Activated CD4-positive, alpha-beta T cell treated with anti-CD3 and anti-CD28 coated beads for 36 hours (primary cell): ENCODE measurements around the gene THRB. TPM values are rescaled to one million over a fixed set of nuclear protein-coding genes. Genes with fewer than 3 reads are reported as not detected.
"Not testable (repeated sequence)": the region's sequence is repeated elsewhere in the genome, so short reads cannot be mapped to it uniquely, and the experiment has no call there.

ENCODE experiments used
- ATAC-seq: fragments of 200-7000 bp; cut with Tn5 transposase; one replicate; pipeline ENCODE4 v1.10.0; 2021; ENCODE audit warnings: mild to moderate bottlenecking, moderate library complexity
- CTCF ChIA-PET: fragments of 350-600 bp; sonication (Branson Sonifier 250); formaldehyde crosslinking; loops from one replicate; lab custom pipeline; 2021; ENCODE audit warnings: antibody characterized with exemption; lab: Charles Lee
- POLR2A ChIA-PET: fragments of 350-600 bp; sonication (Branson Sonifier 250); formaldehyde crosslinking; loops from one replicate; lab custom pipeline; 2021; ENCODE audit warnings: antibody characterized with exemption, inconsistent platforms; lab: Charles Lee
- DNase-seq: peaks from one replicate; pipeline ENCODE4 v3.0.0-alpha.2; 2020
- H3K27ac Mint-ChIP-seq: one replicate; pipeline ENCODE4 v1.8.0; 2021; ENCODE audit warnings: mixed read lengths
- H3K27me3 Mint-ChIP-seq: one replicate; pipeline ENCODE4 v1.8.0; 2021; ENCODE audit warnings: mixed read lengths
- H3K36me3 Mint-ChIP-seq: one replicate; pipeline ENCODE4 v1.8.0; 2021; ENCODE audit warnings: low read depth, mixed read lengths
- H3K4me1 Mint-ChIP-seq: one replicate; pipeline ENCODE4 v1.8.0; 2021; ENCODE audit warnings: mixed read lengths
- H3K4me3 Mint-ChIP-seq: one replicate; pipeline ENCODE4 v1.8.0; 2021; ENCODE audit warnings: mild to moderate bottlenecking, moderate library complexity, mixed read lengths
- H3K9me3 Mint-ChIP-seq: one replicate; pipeline ENCODE4 v1.8.0; 2021; ENCODE audit warnings: low read depth, mixed read lengths
- intact Hi-C, 2 experiments: fragments of 100-400 bp; cut with DNase I in 1 of 2; cut with micrococcal nuclease in 1 of 2; formaldehyde crosslinking; loops; one replicate each; pipeline versions ENCODE4 v1.14.2 to v1.15.1; 2022 to 2024; cut with DNase I, micrococcal nuclease
- total RNA-seq, 2 experiments: library from RNA; stranded (reverse); gene quantifications; one replicate each; pipeline ENCODE4 v1.2.3, GENCODE V29; 2021

The THRB gene
- total RNA-seq, 2 experiments from 2014 or later, result not detected

- Mint-ChIP-seq H3K4me3 (no peak overlapping the region), H3K9me3 (no peaks in the 10 kb centered on the region), H3K27me3 (no peaks in the 10 kb centered on the region), H3K36me3 (no peaks in the 10 kb centered on the region), H3K27ac (no peak overlapping the region), H3K4me1 (no peaks in the 10 kb centered on the region)
- intact Hi-C loops, result no loop called here
- DNase-seq (no peak), ATAC-seq (no peak)
- ChIA-PET CTCF (no interaction called here), POLR2A (no interaction called here)
Measured at GRCh38 chr3:24439021-24439420, 55.6 kb downstream of the THRB start.

GRCh38 chr3:24437326-24437725 lies 57.3 kb downstream of the THRB start:
- no peak overlapping the region for H3K27ac Mint-ChIP-seq
- no peak for DNase-seq
- intact Hi-C loops, result no loop called here
- no peak for ATAC-seq
- H3K9me3 Mint-ChIP-seq, result no peaks in the 10 kb centered on the region
- CTCF ChIA-PET, result no interaction called here
- no peaks in the 10 kb centered on the region for H3K36me3 Mint-ChIP-seq
- POLR2A ChIA-PET, result no interaction called here
- no peak overlapping the region for H3K4me3 Mint-ChIP-seq
- H3K27me3 Mint-ChIP-seq, result no peaks in the 10 kb centered on the region
- no peaks in the 10 kb centered on the region for H3K4me1 Mint-ChIP-seq

GRCh38 chr3:24435584-24435983 lies 59.1 kb downstream of the THRB start:
- intact Hi-C loops, result no loop called here
- no peak overlapping the region for H3K27ac Mint-ChIP-seq
- H3K9me3 Mint-ChIP-seq, result no peaks in the 10 kb centered on the region
- no peaks in the 10 kb centered on the region for H3K4me1 Mint-ChIP-seq
- no peaks in the 10 kb centered on the region for H3K27me3 Mint-ChIP-seq
- H3K4me3 Mint-ChIP-seq, result no peak overlapping the region
- H3K36me3 Mint-ChIP-seq, result no peaks in the 10 kb centered on the region
- POLR2A ChIA-PET, result no interaction called here
- CTCF ChIA-PET, result no interaction called here
- ATAC-seq, result no peak
- no peak for DNase-seq

- ChIA-PET CTCF (no interaction called here), POLR2A (no interaction called here)
- no peak overlapping the region for H3K27ac Mint-ChIP-seq
- H3K36me3 Mint-ChIP-seq, result no peaks in the 10 kb centered on the region
- H3K4me1 Mint-ChIP-seq, result no peaks in the 10 kb centered on the region
- intact Hi-C loops, result no loop called here
- H3K27me3 Mint-ChIP-seq, result no peaks in the 10 kb centered on the region
- no peak for DNase-seq
- ATAC-seq, result no peak
- H3K4me3 Mint-ChIP-seq, result no peak overlapping the region
- no peaks in the 10 kb centered on the region for H3K9me3 Mint-ChIP-seq
Measured at GRCh38 chr3:24434651-24435050, 60.0 kb downstream of the THRB start.

GRCh38 chr3:24433838-24434591 lies 60.6 kb downstream of the THRB start:
- Mint-ChIP-seq H3K4me3 (no peak overlapping the region), H3K27me3 (no peaks in the 10 kb centered on the region), H3K4me1 (no peaks in the 10 kb centered on the region), H3K27ac (no peak overlapping the region), H3K36me3 (no peaks in the 10 kb centered on the region), H3K9me3 (no peaks in the 10 kb centered on the region)
- ATAC-seq (no peak), DNase-seq (no peak)
- ChIA-PET POLR2A (interaction anchor here (0.6 kb wide), 1 partner anchor 115 kb away, joined by 3 read pairs; no protein-coding TSS in a partner anchor), CTCF (interaction anchor here (0.6 kb wide), 1 partner anchor 246 kb away, joined by 3 read pairs; no protein-coding TSS in a partner anchor)
- intact Hi-C loops, result no loop called here

GRCh38 chr3:24432989-24433388 lies 61.7 kb downstream of the THRB start:
- CTCF ChIA-PET, result no interaction called here
- Mint-ChIP-seq H3K9me3 (no peaks in the 10 kb centered on the region), H3K27ac (no peak overlapping the region), H3K4me1 (no peaks in the 10 kb centered on the region), H3K36me3 (no peaks in the 10 kb centered on the region), H3K27me3 (no peaks in the 10 kb centered on the region), H3K4me3 (no peak overlapping the region)
- ATAC-seq, result no peak
- POLR2A ChIA-PET, result no interaction called here
- intact Hi-C loops, result no loop called here
- no peak for DNase-seq

GRCh38 chr3:24428481-24428880 lies 66.2 kb downstream of the THRB start:
- Mint-ChIP-seq H3K27me3 (no peaks in the 10 kb centered on the region), H3K4me3 (no peak overlapping the region), H3K4me1 (no peaks in the 10 kb centered on the region), H3K9me3 (no peaks in the 10 kb centered on the region), H3K36me3 (no peaks in the 10 kb centered on the region), H3K27ac (no peak overlapping the region)
- DNase-seq, result no peak
- no peak for ATAC-seq
- intact Hi-C loops, result no loop called here
- POLR2A ChIA-PET, result no interaction called here
- CTCF ChIA-PET, result no interaction called here

- H3K4me3 Mint-ChIP-seq, result no peak overlapping the region
Measured at GRCh38 chr3:24426896-24427295, 67.8 kb downstream of the THRB start.

GRCh38 chr3:24420829-24421228 lies 73.8 kb downstream of the THRB start:
- ATAC-seq, H3K9me3 Mint-ChIP-seq, H3K27me3 Mint-ChIP-seq, H3K36me3 Mint-ChIP-seq, POLR2A ChIA-PET, H3K27ac Mint-ChIP-seq, H3K4me1 Mint-ChIP-seq, intact Hi-C loops, H3K4me3 Mint-ChIP-seq, DNase-seq, CTCF ChIA-PET: not testable (repeated sequence)

More at GRCh38 chr3:24426896-24427295, 67.8 kb downstream of the THRB start:
- intact Hi-C loops, result no loop called here
- POLR2A ChIA-PET, result no interaction called here
- no peak for ATAC-seq
- no peaks in the 10 kb centered on the region for H3K4me1 Mint-ChIP-seq
- CTCF ChIA-PET, result no interaction called here
- H3K36me3 Mint-ChIP-seq, result no peaks in the 10 kb centered on the region
- no peak overlapping the region for H3K27ac Mint-ChIP-seq
- H3K9me3 Mint-ChIP-seq, result no peaks in the 10 kb centered on the region
- H3K27me3 Mint-ChIP-seq, result no peaks in the 10 kb centered on the region
- DNase-seq, result no peak

GRCh38 chr3:24420224-24420623 lies 74.4 kb downstream of the THRB start:
- no peak for DNase-seq
- H3K27ac Mint-ChIP-seq, result no peak overlapping the region
- H3K9me3 Mint-ChIP-seq, result peaks cover 3% of the 10 kb centered on the region
- CTCF ChIA-PET, result no interaction called here
- H3K36me3 Mint-ChIP-seq, result no peaks in the 10 kb centered on the region
- H3K4me1 Mint-ChIP-seq, result no peaks in the 10 kb centered on the region
- no peak for ATAC-seq
- POLR2A ChIA-PET, result no interaction called here
- no peaks in the 10 kb centered on the region for H3K27me3 Mint-ChIP-seq
- intact Hi-C loops, result no loop called here
- no peak overlapping the region for H3K4me3 Mint-ChIP-seq

GRCh38 chr3:24419067-24419791 lies 75.4 kb downstream of the THRB start:
- H3K9me3 Mint-ChIP-seq, result peaks cover 3% of the 10 kb centered on the region
- H3K36me3 Mint-ChIP-seq, result no peaks in the 10 kb centered on the region
- DNase-seq, result no peak
- no peaks in the 10 kb centered on the region for H3K4me1 Mint-ChIP-seq
- no peak overlapping the region for H3K4me3 Mint-ChIP-seq
- ChIA-PET POLR2A (no interaction called here), CTCF (no interaction called here)
- H3K27ac Mint-ChIP-seq, result no peak overlapping the region
- intact Hi-C loops, result no loop called here
- H3K27me3 Mint-ChIP-seq, result no peaks in the 10 kb centered on the region
- ATAC-seq, result no peak

GRCh38 chr3:24417730-24418129 lies 76.9 kb downstream of the THRB start:
- H3K4me3 Mint-ChIP-seq, result no peak overlapping the region
- no peaks in the 10 kb centered on the region for H3K36me3 Mint-ChIP-seq
- H3K4me1 Mint-ChIP-seq, result no peaks in the 10 kb centered on the region
- DNase-seq, result no peak
- H3K9me3 Mint-ChIP-seq, result peaks cover 3% of the 10 kb centered on the region
- intact Hi-C loops, result no loop called here
- ATAC-seq, result no peak
- ChIA-PET CTCF (no interaction called here), POLR2A (no interaction called here)
- H3K27me3 Mint-ChIP-seq, result no peaks in the 10 kb centered on the region
- H3K27ac Mint-ChIP-seq, result no peak overlapping the region
